ENCODE data around the gene ABCG5.

DNA sequence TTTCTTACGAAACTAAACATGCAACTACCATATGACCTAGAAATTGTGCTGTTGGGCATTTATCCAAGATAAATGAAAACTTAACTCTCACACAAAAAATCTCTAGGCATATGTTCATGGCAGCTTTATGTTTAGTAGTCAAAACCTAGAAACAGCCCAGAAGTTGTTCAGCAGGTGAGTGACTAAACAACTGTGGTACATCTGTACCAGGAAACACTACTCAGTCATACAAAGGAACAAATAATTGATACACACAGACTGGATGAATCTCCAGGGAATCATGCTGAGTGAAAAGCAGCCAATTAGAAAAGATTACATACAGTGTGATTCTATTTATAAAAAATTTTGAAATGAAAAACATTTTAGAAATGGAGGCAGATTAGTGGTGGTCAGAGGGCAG is 35.5 kb downstream of the ABCG5 start:
- TF ChIP-seq CTCF (conservative IDR thresholded peaks at IDR 0.05; ENCODE audit: low read length) (no peak), EZH2phosphoT487 (IDR thresholded peaks at IDR 0.05; ENCODE audit: borderline replicate concordance) (no peak)
